HepG2 (cell line): Measurements from ENCODE around the gene CACNB4. TPM values are rescaled to one million over a fixed set of nuclear protein-coding genes. Genes with fewer than 3 reads are reported as not detected.

Experiments used
- ATAC-seq: fragments of 200-7000 bp; cut with Tn5 transposase; 3 replicates; pipeline ENCODE4 v1.9.1; 2020; ENCODE audit warnings: mild to moderate bottlenecking, moderate library complexity
- BruUV-seq: library from RNA; stranded (reverse); fragments of 400-500 nt; replicated peaks from 2 replicates; lab custom pipeline; 2021; lab: Mats Ljungman, UMichigan
- CTCF ChIA-PET: fragments of 300-600 bp; formaldehyde crosslinking; extraction: SDS; loops from one replicate; lab custom pipeline; 2021; ENCODE audit warnings: low total read pairs, inconsistent platforms, low intra/inter-chr PET ratio; lab: Yijun Ruan, JAX
- POLR2A ChIA-PET: fragments of 350-600 bp; sonication (Branson Sonifier 250); formaldehyde crosslinking; loops from one replicate; lab custom pipeline; 2020; ENCODE audit warnings: antibody characterized with exemption, inconsistent platforms; lab: Yijun Ruan, JAX
- DNase-seq: peaks from one replicate; pipeline ENCODE4 v3.0.0-alpha.2; 2015; ENCODE audit warnings: low spot score
- FAIRE-seq: peaks from 3 replicates; lab custom pipeline; 2011; peaks lifted over from hg19 to GRCh38; lab: Jason Lieb, UNC
- H2AFZ ChIP-seq: one replicate; pipeline ENCODE4 v1.6.1; 2011; ENCODE audit warnings: low read length, inconsistent platforms
- H3K27ac ChIP-seq: fragments of 300-600 bp; 3 replicates; pipeline ENCODE4 v1.8.0; 2011; ENCODE audit warnings: mixed run types, mild to moderate bottlenecking, mixed read lengths, low read length, inconsistent platforms; ENCODE audit not compliant: insufficient read depth; ENCODE audit errors: extremely low read length
- H3K27me3 ChIP-seq, 2 experiments: fragments of 200-600 bp in 1 of 2; 2 replicates in 1 of 2; 3 replicates in 1 of 2; pipeline versions ENCODE4 v1.6.0 to v1.8.0; 2011; ENCODE audit warnings: low read length in 2 of 2, mild to moderate bottlenecking in 2 of 2, moderate library complexity in 2 of 2, inconsistent platforms in 1 of 2; ENCODE audit not compliant: insufficient read depth in 2 of 2, control insufficient read depth in 1 of 2
- H3K36me3 ChIP-seq, 2 experiments: fragments of 200-600 bp in 1 of 2; replicated peaks in 1 of 2; 2 replicates in 1 of 2; 3 replicates in 1 of 2; pipeline versions ENCODE4 v1.5.1 to v1.8.0; 2011; ENCODE audit warnings: low read length in 2 of 2, inconsistent platforms in 1 of 2; ENCODE audit not compliant: insufficient read depth in 2 of 2, control insufficient read depth in 1 of 2
- H3K4me1 ChIP-seq: 2 replicates; pipeline ENCODE4 v1.5.1; 2012; ENCODE audit warnings: low read length, inconsistent platforms; ENCODE audit not compliant: insufficient read depth
- H3K4me2 ChIP-seq: 2 replicates; pipeline ENCODE4 v1.6.0; 2011; ENCODE audit warnings: low read depth, low read length, inconsistent platforms
- H3K4me3 ChIP-seq, 3 experiments: fragments of 200-600 bp in 1 of 3; sonication (generic), shearing (Covaris generic) in 1 of 3; replicated peaks in 1 of 3; 2 replicates each; pipeline ENCODE4 v1.5.1; 2011 to 2016; ENCODE audit warnings: low read length in 3 of 3, inconsistent platforms in 2 of 3, low read depth in 2 of 3, mild to moderate bottlenecking in 2 of 3, control low read depth in 1 of 3, mixed read lengths in 1 of 3; ENCODE audit not compliant: insufficient read depth in 1 of 3
- H3K79me2 ChIP-seq: one replicate; pipeline ENCODE4 v1.6.1; 2011; ENCODE audit warnings: low read length, inconsistent platforms; ENCODE audit not compliant: insufficient read depth
- H3K9ac ChIP-seq: 2 replicates; pipeline ENCODE4 v1.6.0; 2011; ENCODE audit warnings: mild to moderate bottlenecking, low read depth, low read length, inconsistent platforms; ENCODE audit not compliant: insufficient read depth
- H3K9me3 ChIP-seq: 2 replicates; pipeline ENCODE4 v1.5.1; 2012; ENCODE audit warnings: mild to moderate bottlenecking, low read length
- H4K20me1 ChIP-seq: 2 replicates; pipeline ENCODE4 v1.6.0; 2011; ENCODE audit warnings: inconsistent platforms, mild to moderate bottlenecking, low read length, moderate library complexity; ENCODE audit not compliant: insufficient read depth
- HMG20B ChIP-seq: conservative IDR thresholded peaks from 2 replicates; pipeline ENCODE4 v1.6.1; 2016; ENCODE audit warnings: missing genetic modification reagents, missing compliant biosample characterization
- HNRNPH1 ChIP-seq: fragments of 200-400 bp; formaldehyde crosslinking; optimal IDR thresholded peaks from 2 replicates; pipeline ENCODE3; 2017; ENCODE audit warnings: mild to moderate bottlenecking, low read depth, low read length
- JDP2 ChIP-seq: sonication (generic); formaldehyde crosslinking; IDR thresholded peaks from 2 replicates; pipeline ENCODE4 v1.8.1; 2022; ENCODE audit warnings: missing genetic modification reagents, borderline replicate concordance
- JUN ChIP-seq: sonication (generic); formaldehyde crosslinking; IDR thresholded peaks from 2 replicates; pipeline ENCODE4 v1.4.0; 2020; ENCODE audit warnings: mild to moderate bottlenecking, missing genetic modification reagents
- MAFF ChIP-seq: IDR thresholded peaks from 2 replicates; pipeline ENCODE4 v1.6.1; 2011; ENCODE audit warnings: low read depth, low read length, improper control_type of control experiment
- MAFK ChIP-seq, 2 experiments: IDR thresholded peaks in 1 of 2; conservative IDR thresholded peaks in 1 of 2; 2 replicates each; pipeline ENCODE4 v1.6.1; 2011; ENCODE audit warnings: improper control_type of control experiment in 2 of 2, low read length in 2 of 2
- MZF1 ChIP-seq: sonication (generic); formaldehyde crosslinking; IDR thresholded peaks from 2 replicates; pipeline ENCODE4 v1.8.1; 2023; ENCODE audit warnings: mild to moderate bottlenecking, missing genetic modification reagents, borderline replicate concordance
- NFKBIZ ChIP-seq: IDR thresholded peaks from 2 replicates; pipeline ENCODE4 v1.6.1; 2018; ENCODE audit warnings: missing genetic modification reagents, missing compliant biosample characterization
- ZBTB3 ChIP-seq: sonication (generic); formaldehyde crosslinking; IDR thresholded peaks from 2 replicates; pipeline ENCODE4 v1.4.0; 2020; ENCODE audit warnings: low read depth, mild to moderate bottlenecking, moderate library complexity, missing genetic modification reagents, borderline replicate concordance
- ZNF614 ChIP-seq: IDR thresholded peaks from 2 replicates; pipeline ENCODE4 v1.6.1; 2018; ENCODE audit warnings: missing biosample characterization, missing genetic modification reagents, inconsistent platforms, borderline replicate concordance
- WGBS: methylation state at CpG from one replicate; pipeline ENCODE4 v1.1.6; 2017; ENCODE audit warnings: low lambda C conversion rate; 5-methylcytosine and 5-hydroxymethylcytosine counted together
- in situ Hi-C: cut with HindIII; loops from 2 replicates; pipeline ENCODE4 v1.10.0; 2017; ENCODE audit warnings: low pct_unique_long_range_greater_than_20kb; ENCODE audit not compliant: extremely low pct_ligation_motif_present
- intact Hi-C: fragments of 100-400 bp; cut with micrococcal nuclease; formaldehyde crosslinking; loops from one replicate; pipeline ENCODE4 v1.10.0; 2022; ENCODE audit not compliant: unreplicated experiment
- polyA plus RNA-seq, 8 experiments: library from polyadenylated mRNA; depleted of rRNA in 3 of 8; stranded (reverse) in 7 of 8; unstranded in 1 of 8; fragments of >200 nt; fragmentation: Illumina TruSeq in 4 of 8; extraction: Trizol in 4 of 8; gene quantifications; 2 replicates each; pipeline versions ENCODE4 v1.2.1 to v1.2.3, GENCODE V29; 2011 to 2016; ENCODE audit warnings: low read depth in 4 of 8, missing spikeins in 1 of 8, mixed read lengths in 1 of 8; ENCODE audit not compliant: insufficient read depth in 1 of 8
- total RNA-seq, 5 experiments: library from RNA; depleted of rRNA; stranded (reverse); fragments of >200 nt; fragmentation: Illumina TruSeq; extraction: Trizol; gene quantifications; 2 replicates each; pipeline ENCODE4 v1.2.3, GENCODE V29; 2016; ENCODE audit warnings: low read depth in 1 of 5
- TF ChIP-seq, protein P1 (sequence below): sonication (generic); formaldehyde crosslinking; IDR thresholded peaks from 2 replicates; pipeline ENCODE4 v1.8.1; 2022; ENCODE audit warnings: low read depth, mild to moderate bottlenecking, missing genetic modification reagents
- TF ChIP-seq, protein P2 (sequence below): IDR thresholded peaks from 2 replicates; pipeline ENCODE4 v1.6.1; 2016; ENCODE audit warnings: low read depth, missing genetic modification reagents, missing compliant biosample characterization

Gene CACNB4
- total and polyA plus RNA-seq, 2 of the 13 experiments (the other 11 are each of a cell fraction or from before 2014, with no cell fraction given), result 5.1 to 14.3 TPM

DNA sequence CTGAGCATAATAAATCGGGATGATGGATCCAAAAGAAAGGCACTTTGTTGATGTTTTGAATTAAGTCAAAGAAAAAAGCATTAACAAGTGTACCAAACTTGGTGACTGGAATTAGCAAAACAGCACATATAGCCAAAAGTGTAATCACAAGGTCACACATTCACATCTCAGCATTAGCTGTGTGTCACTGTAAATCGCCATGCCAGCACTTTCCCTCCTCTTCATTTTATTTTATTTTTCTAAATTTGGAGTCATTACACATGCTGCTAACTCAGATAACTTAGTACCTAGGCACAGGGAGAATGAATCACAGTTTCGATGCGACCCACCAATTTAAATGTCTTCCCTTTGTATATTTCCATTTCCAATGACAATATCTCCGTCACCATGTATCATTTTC is 111.4 kb downstream of the CACNB4 start:
- Histone ChIP-seq H3K4me3 (no peak overlapping the region), H3K27me3 (no peaks in the 10 kb centered on the region), H3K9me3 (no peaks in the 10 kb centered on the region), H4K20me1 (no peaks in the 10 kb centered on the region), H3K36me3 (no peaks in the 10 kb centered on the region), H3K79me2 (no peaks in the 10 kb centered on the region), H2AFZ (no peak overlapping the region), H3K4me2 (no peak overlapping the region), H3K9ac (no peak overlapping the region), H3K27ac (no peak overlapping the region), H3K4me1 (peaks cover 41% of the 10 kb centered on the region)
- no peak for FAIRE-seq
- ChIA-PET CTCF (no interaction called here), POLR2A (interaction anchor here (0.5 kb wide), 1 partner anchor 17 kb away, joined by 3 read pairs; no protein-coding TSS in a partner anchor)
- intact Hi-C loops, result no loop called here
- in situ Hi-C loops, result no loop called here
- no peak for DNase-seq
- BruUV-seq, result no TSS peak
- 97% methylated on average over 5 of the region's 5 CpGs for whole genome bisulfite sequencing
- no peak for ATAC-seq
- TF ChIP-seq, protein P1, sequence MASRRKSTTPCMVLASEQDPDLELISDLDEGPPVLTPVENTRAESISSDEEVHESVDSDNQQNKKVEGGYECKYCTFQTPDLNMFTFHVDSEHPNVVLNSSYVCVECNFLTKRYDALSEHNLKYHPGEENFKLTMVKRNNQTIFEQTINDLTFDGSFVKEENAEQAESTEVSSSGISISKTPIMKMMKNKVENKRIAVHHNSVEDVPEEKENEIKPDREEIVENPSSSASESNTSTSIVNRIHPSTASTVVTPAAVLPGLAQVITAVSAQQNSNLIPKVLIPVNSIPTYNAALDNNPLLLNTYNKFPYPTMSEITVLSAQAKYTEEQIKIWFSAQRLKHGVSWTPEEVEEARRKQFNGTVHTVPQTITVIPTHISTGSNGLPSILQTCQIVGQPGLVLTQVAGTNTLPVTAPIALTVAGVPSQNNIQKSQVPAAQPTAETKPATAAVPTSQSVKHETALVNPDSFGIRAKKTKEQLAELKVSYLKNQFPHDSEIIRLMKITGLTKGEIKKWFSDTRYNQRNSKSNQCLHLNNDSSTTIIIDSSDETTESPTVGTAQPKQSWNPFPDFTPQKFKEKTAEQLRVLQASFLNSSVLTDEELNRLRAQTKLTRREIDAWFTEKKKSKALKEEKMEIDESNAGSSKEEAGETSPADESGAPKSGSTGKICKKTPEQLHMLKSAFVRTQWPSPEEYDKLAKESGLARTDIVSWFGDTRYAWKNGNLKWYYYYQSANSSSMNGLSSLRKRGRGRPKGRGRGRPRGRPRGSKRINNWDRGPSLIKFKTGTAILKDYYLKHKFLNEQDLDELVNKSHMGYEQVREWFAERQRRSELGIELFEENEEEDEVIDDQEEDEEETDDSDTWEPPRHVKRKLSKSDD, result no peak
- TF ChIP-seq JUN (CRISPR knock-in tag) (no peak), MAFF (peak; percentile 61; the same call in 1 of the 2 replicates), HNRNPH1 (no peak), MAFK (conservative IDR thresholded peaks at IDR 0.05 in 1 of 2, IDR thresholded peaks at IDR 0.05 in 1 of 2; ENCODE audit: low read length in 2 of 2) (peak; percentile 70 to 80; a peak in 3 of 4 replicates), HMG20B (CRISPR knock-in tag) (no peak), MZF1 (no peak), ZNF614 (no peak), ZBTB3 (CRISPR knock-in tag) (no peak), NFKBIZ (no peak), JDP2 (no peak)
- TF ChIP-seq, protein P2, sequence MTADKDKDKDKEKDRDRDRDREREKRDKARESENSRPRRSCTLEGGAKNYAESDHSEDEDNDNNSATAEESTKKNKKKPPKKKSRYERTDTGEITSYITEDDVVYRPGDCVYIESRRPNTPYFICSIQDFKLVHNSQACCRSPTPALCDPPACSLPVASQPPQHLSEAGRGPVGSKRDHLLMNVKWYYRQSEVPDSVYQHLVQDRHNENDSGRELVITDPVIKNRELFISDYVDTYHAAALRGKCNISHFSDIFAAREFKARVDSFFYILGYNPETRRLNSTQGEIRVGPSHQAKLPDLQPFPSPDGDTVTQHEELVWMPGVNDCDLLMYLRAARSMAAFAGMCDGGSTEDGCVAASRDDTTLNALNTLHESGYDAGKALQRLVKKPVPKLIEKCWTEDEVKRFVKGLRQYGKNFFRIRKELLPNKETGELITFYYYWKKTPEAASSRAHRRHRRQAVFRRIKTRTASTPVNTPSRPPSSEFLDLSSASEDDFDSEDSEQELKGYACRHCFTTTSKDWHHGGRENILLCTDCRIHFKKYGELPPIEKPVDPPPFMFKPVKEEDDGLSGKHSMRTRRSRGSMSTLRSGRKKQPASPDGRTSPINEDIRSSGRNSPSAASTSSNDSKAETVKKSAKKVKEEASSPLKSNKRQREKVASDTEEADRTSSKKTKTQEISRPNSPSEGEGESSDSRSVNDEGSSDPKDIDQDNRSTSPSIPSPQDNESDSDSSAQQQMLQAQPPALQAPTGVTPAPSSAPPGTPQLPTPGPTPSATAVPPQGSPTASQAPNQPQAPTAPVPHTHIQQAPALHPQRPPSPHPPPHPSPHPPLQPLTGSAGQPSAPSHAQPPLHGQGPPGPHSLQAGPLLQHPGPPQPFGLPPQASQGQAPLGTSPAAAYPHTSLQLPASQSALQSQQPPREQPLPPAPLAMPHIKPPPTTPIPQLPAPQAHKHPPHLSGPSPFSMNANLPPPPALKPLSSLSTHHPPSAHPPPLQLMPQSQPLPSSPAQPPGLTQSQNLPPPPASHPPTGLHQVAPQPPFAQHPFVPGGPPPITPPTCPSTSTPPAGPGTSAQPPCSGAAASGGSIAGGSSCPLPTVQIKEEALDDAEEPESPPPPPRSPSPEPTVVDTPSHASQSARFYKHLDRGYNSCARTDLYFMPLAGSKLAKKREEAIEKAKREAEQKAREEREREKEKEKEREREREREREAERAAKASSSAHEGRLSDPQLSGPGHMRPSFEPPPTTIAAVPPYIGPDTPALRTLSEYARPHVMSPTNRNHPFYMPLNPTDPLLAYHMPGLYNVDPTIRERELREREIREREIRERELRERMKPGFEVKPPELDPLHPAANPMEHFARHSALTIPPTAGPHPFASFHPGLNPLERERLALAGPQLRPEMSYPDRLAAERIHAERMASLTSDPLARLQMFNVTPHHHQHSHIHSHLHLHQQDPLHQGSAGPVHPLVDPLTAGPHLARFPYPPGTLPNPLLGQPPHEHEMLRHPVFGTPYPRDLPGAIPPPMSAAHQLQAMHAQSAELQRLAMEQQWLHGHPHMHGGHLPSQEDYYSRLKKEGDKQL (CRISPR knock-in tag), result no peak
